Endothelial cell of umbilical vein (primary cell): ENCODE measurements around the gene ANKRD44. TPM values are rescaled to one million over a fixed set of nuclear protein-coding genes. Genes with fewer than 3 reads are reported as not detected.

Experiments
- BruUV-seq: library from RNA; stranded (reverse); fragments of 400-500 nt; replicated peaks from 2 replicates; lab custom pipeline; 2021; lab: Mats Ljungman, UMichigan
- CTCF ChIA-PET: fragments of 300-600, 350-600 bp; sonication (Branson Sonifier 250); formaldehyde crosslinking; loops from one replicate; lab custom pipeline; 2021; ENCODE audit warnings: antibody characterized with exemption, inconsistent platforms; lab: Charles Lee
- POLR2A ChIA-PET: fragments of 300-600, 350-600 bp; sonication (Branson Sonifier 250); formaldehyde crosslinking; loops from one replicate; lab custom pipeline; 2021; ENCODE audit warnings: antibody characterized with exemption, inconsistent platforms; lab: Charles Lee
- DNase-seq: peaks from one replicate; pipeline ENCODE4 v3.0.0-alpha.2; 2011; ENCODE audit warnings: low read depth, low spot score
- FAIRE-seq: peaks from 2 replicates; lab custom pipeline; 2011; peaks lifted over from hg19 to GRCh38; lab: Jason Lieb, UNC
- H2AFZ ChIP-seq: 2 replicates; pipeline ENCODE4 v1.6.0; 2012; ENCODE audit warnings: low read depth, low read length, control low read depth, inconsistent platforms
- H3K27ac ChIP-seq: 2 replicates; pipeline ENCODE4 v1.5.1; 2011; ENCODE audit warnings: low read depth, mild to moderate bottlenecking, control low read depth, low read length, moderate library complexity; ENCODE audit not compliant: insufficient read depth
- H3K27me3 ChIP-seq, 2 experiments: 2 replicates each; pipeline versions ENCODE4 v1.6.0 to v1.6.1; 2011; ENCODE audit warnings: low read length in 2 of 2, mixed read lengths in 1 of 2; ENCODE audit not compliant: control insufficient read depth in 2 of 2, insufficient read depth in 2 of 2
- H3K36me3 ChIP-seq, 2 experiments: 2 replicates in 1 of 2; 3 replicates in 1 of 2; pipeline ENCODE4 v1.5.1; 2011; ENCODE audit warnings: low read length in 2 of 2, mild to moderate bottlenecking in 1 of 2, moderate library complexity in 1 of 2; ENCODE audit not compliant: control insufficient read depth in 2 of 2, insufficient read depth in 2 of 2; ENCODE audit errors: extremely low read depth in 1 of 2
- H3K4me1 ChIP-seq: 3 replicates; pipeline ENCODE4 v1.5.1; 2011; ENCODE audit warnings: mild to moderate bottlenecking, low read length; ENCODE audit not compliant: control insufficient read depth, insufficient read depth; ENCODE audit errors: extremely low read depth
- H3K4me2 ChIP-seq: 2 replicates; pipeline ENCODE4 v1.6.1; 2011; ENCODE audit warnings: low read length, control low read depth, mixed read lengths; ENCODE audit not compliant: insufficient read depth
- H3K4me3 ChIP-seq, 3 experiments: fragments of 200-600 bp in 1 of 3; sonication (generic), shearing (Covaris generic) in 1 of 3; replicated peaks in 1 of 3; 2 replicates each; pipeline ENCODE4 v1.5.1; 2011 to 2016; ENCODE audit warnings: control low read depth in 3 of 3, low read length in 3 of 3, mild to moderate bottlenecking in 2 of 3, inconsistent platforms in 1 of 3, low read depth in 1 of 3, moderate library complexity in 1 of 3; ENCODE audit not compliant: insufficient read depth in 1 of 3
- H3K79me2 ChIP-seq: 2 replicates; pipeline ENCODE4 v1.6.0; 2012; ENCODE audit warnings: low read length, inconsistent platforms; ENCODE audit not compliant: control insufficient read depth, insufficient read depth
- H3K9ac ChIP-seq: replicated peaks from 2 replicates; pipeline ENCODE3; 2011; ENCODE audit warnings: low read length, control low read depth; ENCODE audit not compliant: insufficient read depth; ENCODE audit errors: extremely low read depth
- H3K9me1 ChIP-seq: replicated peaks from 3 replicates; pipeline ENCODE4 v1.6.0; 2011; ENCODE audit warnings: mild to moderate bottlenecking, low read length; ENCODE audit not compliant: control insufficient read depth, insufficient read depth; ENCODE audit errors: extremely low read depth
- H3K9me3 ChIP-seq: replicated peaks from 2 replicates; pipeline ENCODE4 v1.5.1; 2012; ENCODE audit warnings: low read length, inconsistent platforms; ENCODE audit not compliant: control insufficient read depth, insufficient read depth
- H4K20me1 ChIP-seq: replicated peaks from 2 replicates; pipeline ENCODE3; 2011; ENCODE audit warnings: mild to moderate bottlenecking, low read length; ENCODE audit not compliant: control insufficient read depth, insufficient read depth; ENCODE audit errors: extremely low read depth
- CTCF ChIP-seq, 2 donors: IDR thresholded peaks; 1 replicate in 1 of 2; 2 replicates in 1 of 2; pipeline ENCODE4 v1.5.1; 2011; ENCODE audit warnings: low read length in 2 of 2, mild to moderate bottlenecking in 2 of 2, moderate library complexity in 2 of 2, control low read depth in 1 of 2, inconsistent platforms in 1 of 2, low read depth in 1 of 2; ENCODE audit not compliant: insufficient read depth in 1 of 2; ENCODE audit errors: extremely low read depth in 1 of 2
- EZH2 ChIP-seq: IDR thresholded peaks from 2 replicates; pipeline ENCODE4 v1.6.1; 2012; ENCODE audit warnings: borderline replicate concordance, low read depth, mild to moderate bottlenecking, moderate library complexity, low read length, inconsistent platforms; ENCODE audit not compliant: severe bottlenecking
- FOS ChIP-seq: IDR thresholded peaks from 2 replicates; pipeline ENCODE4 v1.6.1; 2011; ENCODE audit warnings: mild to moderate bottlenecking, low read length, moderate library complexity, borderline replicate concordance; ENCODE audit not compliant: insufficient read depth
- GATA2 ChIP-seq: IDR thresholded peaks from 2 replicates; pipeline ENCODE4 v1.7.0; 2011; ENCODE audit warnings: low read depth, mild to moderate bottlenecking, moderate library complexity, mixed read lengths, low read length; ENCODE audit not compliant: insufficient read length, insufficient read depth
- JUN ChIP-seq: IDR thresholded peaks from 2 replicates; pipeline ENCODE4 v1.6.1; 2011; ENCODE audit warnings: borderline replicate concordance, low read depth; ENCODE audit not compliant: insufficient read length, insufficient read depth
- MYC ChIP-seq: IDR thresholded peaks from one replicate; pipeline ENCODE4 v1.6.1; 2011; ENCODE audit warnings: mild to moderate bottlenecking, low read depth, low read length
- POLR2A ChIP-seq: IDR thresholded peaks from 2 replicates; pipeline ENCODE4 v1.6.1; 2012; ENCODE audit warnings: low read depth, mild to moderate bottlenecking, control low read depth, low read length
- POLR2AphosphoS5 ChIP-seq: IDR thresholded peaks from 2 replicates; pipeline ENCODE4 v1.6.1; 2012; ENCODE audit warnings: low read depth, mild to moderate bottlenecking, control low read depth, low read length, moderate library complexity; ENCODE audit not compliant: insufficient read depth
- dilution Hi-C: fragments of 300-500 bp; cut with MboI; formaldehyde crosslinking; loops from one replicate; pipeline ENCODE4 v1.15.0; 2019; ENCODE audit warnings: low sequenced_read_pairs; ENCODE audit not compliant: extremely low pct_ligation_motif_present
- intact Hi-C: fragments of 100-400 bp; cut with micrococcal nuclease; formaldehyde crosslinking; loops from one replicate; pipeline ENCODE4 v1.10.0; 2022
- polyA plus RNA-seq, 4 experiments: library from polyadenylated mRNA; depleted of rRNA in 3 of 4; stranded (reverse) in 3 of 4; unstranded in 1 of 4; fragments of >200 nt; gene quantifications; 2 replicates each; pipeline versions ENCODE4 v1.2.1 to v1.2.3, GENCODE V29; 2011 to 2012; ENCODE audit warnings: missing spikeins in 1 of 4
- total RNA-seq: library from RNA; stranded (reverse); gene quantifications from 2 replicates; pipeline ENCODE4 v1.2.3, GENCODE V29; 2021
- TF ChIP-seq, protein P1 (sequence below): IDR thresholded peaks from 2 replicates; pipeline ENCODE4 v1.6.1; 2011; ENCODE audit not compliant: insufficient read depth, insufficient read length

Gene ANKRD44
- total and polyA plus RNA-seq, 2 donors (not counting 3 experiments of a cell fraction or from before 2014, with no cell fraction given): 3.4 to 6.1 TPM

- intact Hi-C loops (no loop called here), dilution Hi-C loops (no loop called here)
- Histone ChIP-seq H3K79me2 (no peaks in the 10 kb centered on the region), H3K27me3 (no peaks in the 10 kb centered on the region), H4K20me1 (no peaks in the 10 kb centered on the region), H3K4me1 (peaks cover 18% of the 10 kb centered on the region), H3K9ac (no peak overlapping the region), H3K9me3 (no peaks in the 10 kb centered on the region), H3K9me1 (no peaks in the 10 kb centered on the region), H2AFZ (no peak overlapping the region), H3K4me2 (no peak overlapping the region), H3K36me3 (no peaks in the 10 kb centered on the region), H3K27ac (no peak overlapping the region), H3K4me3 (no peak overlapping the region)
- no TSS peak for BruUV-seq
- ChIA-PET POLR2A (no interaction called here), CTCF (interaction anchor here (1.3 kb wide), 1 partner anchor 27 kb away, joined by 3 read pairs; no protein-coding TSS in a partner anchor)
- no peak for TF ChIP-seq CTCF (IDR thresholded peaks at IDR 0.05; ENCODE audit: extremely low read depth in 1 of 2, insufficient read depth in 1 of 2, low read depth in 1 of 2, low read length in 2 of 2)
- TF ChIP-seq GATA2: no peak
- TF ChIP-seq POLR2AphosphoS5: no peak
- TF ChIP-seq EZH2: no peak
- TF ChIP-seq JUN: no peak
- TF ChIP-seq POLR2A: no peak
- TF ChIP-seq, protein P1, sequence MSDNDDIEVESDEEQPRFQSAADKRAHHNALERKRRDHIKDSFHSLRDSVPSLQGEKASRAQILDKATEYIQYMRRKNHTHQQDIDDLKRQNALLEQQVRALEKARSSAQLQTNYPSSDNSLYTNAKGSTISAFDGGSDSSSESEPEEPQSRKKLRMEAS: no peak
- no peak for TF ChIP-seq FOS
- TF ChIP-seq MYC: no peak
- FAIRE-seq (no peak), DNase-seq (no peak)
These were observed 324.9 kb downstream of the ANKRD44 start for GRCh38 chr2:196985511-196986183.
